ENCODE data around the gene USP40. TPM values are rescaled to one million over a fixed set of nuclear protein-coding genes. Genes with fewer than 3 reads are reported as not detected.
A peak's percentile ranks its signal among the peaks of the same experiment; 100 is the strongest.

The USP40 gene
- total RNA-seq, 1 donor from 2014 or later: 32.9 TPM

- Histone ChIP-seq H3K36me3 (no peaks in the 10 kb centered on the region), H3K4me1 (no peaks in the 10 kb centered on the region), H4K20me1 (ENCODE audit: low read depth) (no peaks in the 10 kb centered on the region), H2AFZ (replicated peaks) (no peak overlapping the region), H3K9me3 (ENCODE audit: low read depth) (no peaks in the 10 kb centered on the region), H3F3A (ENCODE audit: low read depth) (no peaks in the 10 kb centered on the region), H3K4me2 (no peak overlapping the region), H3K4me3 (no peak overlapping the region), H3K27ac (no peak overlapping the region), H3K9ac (no peak overlapping the region), H3K79me2 (ENCODE audit: low read depth) (no peaks in the 10 kb centered on the region), H3K27me3 (no peaks in the 10 kb centered on the region)
- TF ChIP-seq CTCF (IDR thresholded peaks at IDR 0.05) (no peak), EZH2phosphoT487 (IDR thresholded peaks at IDR 0.05) (no peak), EZH2 (IDR thresholded peaks at IDR 0.05) (no peak)
- Mint-ChIP-seq H3K27ac (no peak overlapping the region), H3K36me3 (peaks cover 13% of the 10 kb centered on the region), H3K9me3 (no peaks in the 10 kb centered on the region), H3K27me3 (ENCODE audit: insufficient read depth, low read depth) (peaks cover 2% of the 10 kb centered on the region), H3K4me3 (no peak overlapping the region), H3K4me1 (peaks cover 4% of the 10 kb centered on the region)
- DNase-seq (ENCODE audit: low spot score): no peak
These were observed 13.2 kb downstream of the USP40 start for GRCh38 chr2:233553366-233553765.

GRCh38 chr2:233551491-233551890 is 15.1 kb downstream of the USP40 start:
- no peaks in the 10 kb centered on the region for H3K9me3 ChIP-seq (ENCODE audit: low read depth)
- no peaks in the 10 kb centered on the region for H3K27me3 ChIP-seq
- no peaks in the 10 kb centered on the region for H4K20me1 ChIP-seq (ENCODE audit: low read depth)
- no peak overlapping the region for H3K27ac ChIP-seq
- Mint-ChIP-seq H3K4me3 (no peak overlapping the region), H3K27ac (no peak overlapping the region), H3K27me3 (ENCODE audit: insufficient read depth, low read depth) (no peaks in the 10 kb centered on the region), H3K4me1 (no peaks in the 10 kb centered on the region), H3K36me3 (peaks cover 5% of the 10 kb centered on the region), H3K9me3 (no peaks in the 10 kb centered on the region)
- no peak overlapping the region for H3K4me3 ChIP-seq
- DNase-seq (ENCODE audit: low spot score): no peak
- TF ChIP-seq EZH2 (IDR thresholded peaks at IDR 0.05): no peak
- no peak for TF ChIP-seq EZH2phosphoT487 (IDR thresholded peaks at IDR 0.05)
- TF ChIP-seq CTCF (IDR thresholded peaks at IDR 0.05): no peak
- H2AFZ ChIP-seq (replicated peaks): no peak overlapping the region
- H3K9ac ChIP-seq: peak overlapping the region; percentile 43
- no peaks in the 10 kb centered on the region for H3K79me2 ChIP-seq (ENCODE audit: low read depth)
- no peaks in the 10 kb centered on the region for H3F3A ChIP-seq (ENCODE audit: low read depth)
- H3K4me2 ChIP-seq: no peak overlapping the region
- no peaks in the 10 kb centered on the region for H3K36me3 ChIP-seq
- H3K4me1 ChIP-seq: no peaks in the 10 kb centered on the region

GRCh38 chr2:233546774-233547173 is 19.8 kb downstream of the USP40 start:
- Histone ChIP-seq H3F3A (ENCODE audit: low read depth) (no peaks in the 10 kb centered on the region), H3K79me2 (ENCODE audit: low read depth) (no peaks in the 10 kb centered on the region), H2AFZ (replicated peaks) (no peak overlapping the region), H3K4me2 (no peak overlapping the region), H3K4me3 (no peak overlapping the region), H3K27ac (no peak overlapping the region), H3K27me3 (no peaks in the 10 kb centered on the region), H3K9ac (no peak overlapping the region), H3K4me1 (no peaks in the 10 kb centered on the region), H4K20me1 (ENCODE audit: low read depth) (no peaks in the 10 kb centered on the region), H3K9me3 (ENCODE audit: low read depth) (no peaks in the 10 kb centered on the region), H3K36me3 (no peaks in the 10 kb centered on the region)
- no peaks in the 10 kb centered on the region for H3K9me3 Mint-ChIP-seq
- no peak overlapping the region for H3K27ac Mint-ChIP-seq
- no peak for TF ChIP-seq EZH2phosphoT487 (IDR thresholded peaks at IDR 0.05)
- no peak for TF ChIP-seq CTCF (IDR thresholded peaks at IDR 0.05)
- no peak for TF ChIP-seq EZH2 (IDR thresholded peaks at IDR 0.05)
- no peaks in the 10 kb centered on the region for H3K27me3 Mint-ChIP-seq (ENCODE audit: insufficient read depth, low read depth)
- peaks cover 9% of the 10 kb centered on the region for H3K4me1 Mint-ChIP-seq
- H3K36me3 Mint-ChIP-seq: peaks cover 17% of the 10 kb centered on the region
- H3K4me3 Mint-ChIP-seq: no peak overlapping the region
- no peak for DNase-seq (ENCODE audit: low spot score)
